Testis (tissue), 2 donors: ENCODE results near the gene ALDH1A2.

Experiments used
- CTCF ChIP-seq, 3 experiments: fragments of 450-650 bp in 2 of 3; fragments of 200-600 bp in 1 of 3; sonication (generic) in 1 of 3; IDR thresholded peaks; one replicate each; pipeline ENCODE4 v1.5.1; 2016 to 2019; ENCODE audit warnings: antibody characterized with exemption in 3 of 3, mild to moderate bottlenecking in 2 of 3, moderate library complexity in 1 of 3
- POLR2A ChIP-seq: fragments of 450-650 bp; IDR thresholded peaks from one replicate; pipeline ENCODE4 v1.6.1; 2017; ENCODE audit warnings: antibody characterized with exemption, mild to moderate bottlenecking, moderate library complexity

GRCh38 chr15:58069008-58069407 is 3.5 kb upstream of the ALDH1A2 start:
- TF ChIP-seq CTCF (IDR thresholded peaks at IDR 0.05) (no peak), POLR2A (no peak)
